Large intestine (tissue), 3 donors: ENCODE measurements around the gene INSYN2A. TPM values are rescaled to one million over a fixed set of nuclear protein-coding genes. Genes with fewer than 3 reads are reported as not detected.

Experiments used
- DNase-seq, 2 donors: peaks; one replicate each; pipeline versions ENCODE4 v3.0.0 to v3.0.0-alpha.2; 2013
- H3K27ac ChIP-seq: one replicate; pipeline ENCODE4 v1.5.1; 2013; ENCODE audit warnings: low read length
- H3K27me3 ChIP-seq: 2 replicates; pipeline ENCODE4 v1.6.1; 2013; ENCODE audit warnings: low read length; ENCODE audit not compliant: control insufficient read depth, insufficient read depth
- H3K36me3 ChIP-seq: 2 replicates; pipeline ENCODE4 v1.6.1; 2013; ENCODE audit warnings: low read length; ENCODE audit not compliant: control insufficient read depth, insufficient read depth
- H3K4me1 ChIP-seq: one replicate; pipeline ENCODE4 v1.6.1; 2013; ENCODE audit warnings: low read length; ENCODE audit not compliant: control insufficient read depth, insufficient read depth
- H3K4me3 ChIP-seq: one replicate; pipeline ENCODE4 v1.5.1; 2013; ENCODE audit warnings: low read length
- H3K9me3 ChIP-seq: one replicate; pipeline ENCODE4 v1.6.1; 2013; ENCODE audit warnings: mild to moderate bottlenecking, low read depth, low read length, moderate library complexity; ENCODE audit not compliant: control insufficient read depth
- WGBS: methylation state at CpG from one replicate; pipeline ENCODE4 v1.1.5; 2013; ENCODE audit warnings: low lambda C conversion rate; ENCODE audit not compliant: insufficient coverage; 5-methylcytosine and 5-hydroxymethylcytosine counted together
- polyA plus RNA-seq: library from polyadenylated mRNA; unstranded; fragments of 120-200 nt; gene quantifications from one replicate; pipeline ENCODE4 v1.2.1, GENCODE V29; 2013

The INSYN2A gene
- polyA plus RNA-seq, 1 donor, result 0.57 TPM

GRCh38 chr10:127157089-127157488, 39.3 kb downstream of the INSYN2A start:
- Histone ChIP-seq H3K27me3 (no peaks in the 10 kb centered on the region), H3K4me1 (no peaks in the 10 kb centered on the region), H3K36me3 (no peaks in the 10 kb centered on the region), H3K27ac (no peak overlapping the region), H3K9me3 (no peaks in the 10 kb centered on the region), H3K4me3 (no peak overlapping the region)
- DNase-seq, result no peak
- WGBS, result no CpG with 5 or more reads among the region's 4 CpGs

DNA sequence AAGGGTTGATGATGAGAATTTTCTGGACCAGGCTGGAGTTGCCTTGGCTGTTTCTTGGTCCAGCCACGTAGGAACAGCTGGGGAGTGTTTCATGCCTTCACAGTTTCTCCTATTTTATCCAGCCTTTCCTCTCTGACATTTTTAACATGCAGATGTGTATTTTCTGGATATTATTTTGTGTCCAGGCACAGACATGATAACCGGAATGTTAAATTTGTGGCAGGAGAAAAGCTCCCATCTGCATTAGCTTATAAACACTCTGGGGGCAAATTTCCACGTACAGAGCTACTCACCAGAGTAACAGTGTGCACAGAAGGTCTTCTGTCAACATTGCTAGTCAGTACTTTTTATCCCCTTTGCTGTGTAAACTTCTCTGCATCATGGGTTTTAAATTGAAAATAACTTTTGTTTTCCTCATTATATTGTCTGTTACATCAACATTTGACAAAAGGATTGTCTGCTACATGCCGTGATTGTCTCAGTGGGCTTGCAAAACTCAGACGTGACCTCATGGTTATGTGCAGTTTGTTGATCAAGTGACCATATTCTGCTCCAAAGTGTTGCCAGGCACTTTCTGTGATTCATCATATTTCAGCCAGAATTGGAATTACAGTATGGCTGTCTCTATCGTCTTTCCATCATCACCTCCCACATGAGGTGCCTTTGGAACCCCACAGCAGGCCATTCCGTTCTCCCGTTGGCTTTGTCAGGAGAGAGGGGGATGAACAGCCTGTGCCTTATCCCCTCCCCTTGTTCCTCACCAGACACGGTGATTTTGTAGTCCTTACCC, 41.4 kb downstream of the INSYN2A start:
- Histone ChIP-seq H3K9me3 (no peaks in the 10 kb centered on the region), H3K27ac (no peak overlapping the region), H3K4me1 (no peaks in the 10 kb centered on the region), H3K4me3 (no peak overlapping the region), H3K36me3 (peaks cover 2% of the 10 kb centered on the region), H3K27me3 (no peaks in the 10 kb centered on the region)
- no peak for DNase-seq
- 90% methylated on average over 2 of the region's 9 CpGs for WGBS

DNA sequence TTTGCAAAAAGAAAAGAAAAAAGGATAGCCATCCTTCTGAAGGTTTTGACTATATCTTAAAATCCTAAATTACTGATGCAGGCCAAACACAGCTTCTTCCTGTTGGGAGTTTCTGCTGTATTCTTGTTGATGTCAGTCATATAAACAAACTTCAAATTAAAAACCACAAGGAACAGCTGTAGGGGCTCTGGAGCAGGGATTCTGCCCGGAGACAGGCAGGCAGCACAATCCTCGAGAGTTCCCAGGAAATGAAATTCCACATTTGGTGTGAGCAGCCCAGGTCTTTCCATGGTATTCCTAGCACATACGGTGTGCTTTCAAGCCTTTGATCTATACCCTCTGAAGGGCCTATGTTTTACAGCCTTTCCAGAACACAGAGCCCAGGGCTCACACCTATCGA, 43.2 kb downstream of the INSYN2A start:
- Histone ChIP-seq H3K4me3 (no peak overlapping the region), H3K4me1 (no peaks in the 10 kb centered on the region), H3K36me3 (peaks cover 2% of the 10 kb centered on the region), H3K9me3 (no peaks in the 10 kb centered on the region), H3K27ac (no peak overlapping the region), H3K27me3 (no peaks in the 10 kb centered on the region)
- WGBS, result no CpG with 5 or more reads among the region's 4 CpGs
- DNase-seq, result peak in 1 of 2 donors; percentile 14

- Histone ChIP-seq H3K36me3 (peaks cover 2% of the 10 kb centered on the region), H3K9me3 (no peaks in the 10 kb centered on the region), H3K27me3 (no peaks in the 10 kb centered on the region), H3K4me3 (no peak overlapping the region), H3K27ac (no peak overlapping the region), H3K4me1 (no peaks in the 10 kb centered on the region)
- no peak for DNase-seq
- WGBS, result 100% methylated on average over 2 of the region's 9 CpGs
Observed at GRCh38 chr10:127151981-127152699, 44.3 kb downstream of the INSYN2A start.

GRCh38 chr10:127151541-127151940, 44.9 kb downstream of the INSYN2A start:
- Histone ChIP-seq H3K4me3 (no peak overlapping the region), H3K9me3 (no peaks in the 10 kb centered on the region), H3K27ac (no peak overlapping the region), H3K4me1 (no peaks in the 10 kb centered on the region), H3K27me3 (no peaks in the 10 kb centered on the region), H3K36me3 (peaks cover 2% of the 10 kb centered on the region)
- DNase-seq, result no peak
- no CpG with 5 or more reads among the region's 10 CpGs for whole genome bisulfite sequencing

DNA sequence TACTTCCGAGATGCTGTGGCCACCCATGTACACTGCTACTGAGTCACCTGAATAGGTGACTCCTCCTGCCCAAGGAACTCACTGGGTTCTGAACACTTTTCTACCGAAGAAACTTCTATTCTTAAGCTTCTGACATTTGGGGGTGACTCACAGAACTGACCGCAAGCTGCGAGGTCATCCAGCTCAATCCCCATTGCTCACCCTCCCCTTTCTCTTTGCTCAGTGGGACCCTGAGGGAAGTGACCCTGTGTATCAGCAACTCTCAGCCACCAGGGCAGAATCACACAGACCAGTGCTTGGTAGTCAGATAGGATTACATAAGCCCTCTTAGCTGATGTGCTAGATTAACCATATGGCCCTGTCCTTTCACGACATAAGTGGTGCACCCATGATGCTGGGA, 46.3 kb downstream of the INSYN2A start:
- Histone ChIP-seq H3K27ac (no peak overlapping the region), H3K9me3 (no peaks in the 10 kb centered on the region), H3K4me3 (no peak overlapping the region), H3K36me3 (peaks cover 2% of the 10 kb centered on the region), H3K4me1 (no peaks in the 10 kb centered on the region), H3K27me3 (no peaks in the 10 kb centered on the region)
- WGBS, result no CpG with 5 or more reads among the region's 5 CpGs
- no peak for DNase-seq

GRCh38 chr10:127149501-127150081, 46.8 kb downstream of the INSYN2A start:
- no CpG with 5 or more reads among the region's 7 CpGs for WGBS
- Histone ChIP-seq H3K4me3 (no peak overlapping the region), H3K27me3 (no peaks in the 10 kb centered on the region), H3K9me3 (no peaks in the 10 kb centered on the region), H3K4me1 (no peaks in the 10 kb centered on the region), H3K36me3 (peaks cover 2% of the 10 kb centered on the region), H3K27ac (no peak overlapping the region)
- DNase-seq, result no peak

GRCh38 chr10:127148933-127149220, 47.5 kb downstream of the INSYN2A start:
- H3K27me3 ChIP-seq, result no peaks in the 10 kb centered on the region
- no peaks in the 10 kb centered on the region for H3K9me3 ChIP-seq
- no peak for DNase-seq
- no peak overlapping the region for H3K27ac ChIP-seq
- no peak overlapping the region for H3K4me3 ChIP-seq
- H3K36me3 ChIP-seq, result peaks cover 2% of the 10 kb centered on the region
- WGBS, result 80% methylated on average over 1 of the region's 2 CpGs
- H3K4me1 ChIP-seq, result no peaks in the 10 kb centered on the region

DNA sequence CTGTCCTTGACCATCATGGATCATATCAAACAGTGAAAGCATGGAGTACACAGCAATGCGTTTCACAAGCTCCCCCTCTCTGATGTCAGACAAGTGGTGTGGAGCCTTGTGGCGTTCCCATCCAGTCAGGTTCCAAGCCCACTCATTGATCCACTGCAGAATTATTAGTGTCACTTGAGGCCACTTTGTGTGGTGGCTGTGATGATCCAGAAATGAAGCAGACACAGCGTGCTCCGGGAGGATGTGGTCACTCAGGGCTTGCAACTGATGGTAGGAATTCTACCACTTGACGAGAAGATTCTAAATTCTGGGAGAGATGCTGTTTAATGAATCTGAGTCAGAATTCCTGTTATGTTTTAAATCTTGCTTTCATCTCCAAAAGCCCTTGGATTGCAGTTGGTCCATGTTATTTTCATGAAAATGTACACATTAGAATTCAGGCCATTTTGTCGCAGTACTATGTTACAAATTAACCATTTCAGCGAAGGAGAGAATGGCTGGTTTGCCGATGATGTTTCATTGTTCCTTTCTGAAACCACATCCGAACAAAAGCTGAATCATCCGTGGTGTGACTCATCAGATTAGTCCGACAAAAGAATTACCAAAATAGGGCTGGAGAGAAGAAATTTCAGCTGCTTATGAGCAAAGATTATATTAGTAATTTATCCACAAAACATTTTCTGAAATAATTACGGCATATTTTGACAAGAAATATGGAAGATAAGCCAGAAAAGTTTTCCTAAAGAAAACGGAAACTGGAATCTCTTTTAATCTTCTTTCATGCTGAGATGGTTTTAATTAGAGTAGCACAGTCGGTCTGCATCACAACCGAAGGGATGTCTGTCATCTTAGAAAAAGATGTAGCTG, 48.1 kb downstream of the INSYN2A start:
- Histone ChIP-seq H3K4me1 (no peaks in the 10 kb centered on the region), H3K27ac (no peak overlapping the region), H3K36me3 (peaks cover 2% of the 10 kb centered on the region), H3K4me3 (no peak overlapping the region), H3K9me3 (no peaks in the 10 kb centered on the region), H3K27me3 (no peaks in the 10 kb centered on the region)
- no peak for DNase-seq
- WGBS, result 100% methylated on average over 5 of the region's 15 CpGs

- no CpG with 5 or more reads among the region's 9 CpGs for WGBS
Observed at GRCh38 chr10:127146661-127147060, 49.7 kb downstream of the INSYN2A start.

More at GRCh38 chr10:127146661-127147060, 49.7 kb downstream of the INSYN2A start:
- H3K4me1 ChIP-seq, result no peaks in the 10 kb centered on the region
- no peaks in the 10 kb centered on the region for H3K9me3 ChIP-seq
- peaks cover 2% of the 10 kb centered on the region for H3K36me3 ChIP-seq
- H3K4me3 ChIP-seq, result no peak overlapping the region
- no peak overlapping the region for H3K27ac ChIP-seq
- DNase-seq, result no peak
- no peaks in the 10 kb centered on the region for H3K27me3 ChIP-seq
